GM12878 (cell line): ENCODE data around the gene MITD1. TPM values are rescaled to one million over a fixed set of nuclear protein-coding genes. Genes with fewer than 3 reads are reported as not detected.
"Not testable (repeated sequence)": the region's sequence is repeated elsewhere in the genome, so short reads cannot be mapped to it uniquely, and the experiment has no call there.

Experiments
- ATAC-seq: fragments of 200-7000 bp; cut with Tn5 transposase; 3 replicates; pipeline ENCODE4 v1.9.1; 2020; ENCODE audit warnings: mild to moderate bottlenecking, moderate library complexity
- BruUV-seq: library from RNA; stranded (reverse); fragments of 400-500 nt; replicated peaks from 2 replicates; lab custom pipeline; 2021; lab: Mats Ljungman, UMichigan
- CTCF ChIA-PET: fragments of 300-600 bp; sonication (Branson Sonifier 250); formaldehyde crosslinking; extraction: SDS; loops from one replicate; lab custom pipeline; 2021; ENCODE audit warnings: inconsistent platforms; lab: Yijun Ruan, JAX
- POLR2A ChIA-PET: fragments of 350-600 bp; formaldehyde crosslinking; extraction: SDS; loops from one replicate; lab custom pipeline; 2021; ENCODE audit warnings: inconsistent platforms; lab: Charles Lee
- RAD21 ChIA-PET: fragments of 300-600 bp; sonication (Branson Sonifier 250); formaldehyde crosslinking; loops from one replicate; lab custom pipeline; 2023; ENCODE audit warnings: antibody characterized with exemption; ENCODE audit not compliant: unreplicated experiment; lab: Charles Lee
- SMC1A ChIA-PET: fragments of 300-600 bp; sonication (Branson Sonifier 250); formaldehyde crosslinking; loops from one replicate; lab custom pipeline; 2023; ENCODE audit not compliant: unreplicated experiment, uncharacterized antibody; lab: Charles Lee
- DNase-seq: peaks from one replicate; pipeline ENCODE4 v3.0.0-alpha.2; 2011; ENCODE audit warnings: low read depth, low spot score
- FAIRE-seq: peaks from 3 replicates; lab custom pipeline; 2011; peaks lifted over from hg19 to GRCh38; lab: Jason Lieb, UNC
- H2AFZ ChIP-seq: 2 replicates; pipeline ENCODE4 v1.6.0; 2011; ENCODE audit warnings: low read depth, low read length, control low read depth; ENCODE audit not compliant: control insufficient read depth
- H3K27ac ChIP-seq: 2 replicates; pipeline ENCODE4 v1.5.1; 2011; ENCODE audit warnings: control low read depth; ENCODE audit not compliant: control insufficient read depth, insufficient read depth
- H3K27me3 ChIP-seq, 2 experiments: replicated peaks in 1 of 2; 2 replicates each; pipeline versions ENCODE4 v1.6.0 to v1.6.1; 2011; ENCODE audit warnings: low read length in 1 of 2; ENCODE audit not compliant: control insufficient read depth in 2 of 2, insufficient read depth in 2 of 2
- H3K36me3 ChIP-seq, 2 experiments: 2 replicates each; pipeline ENCODE4 v1.5.1; 2011; ENCODE audit warnings: low read length in 1 of 2; ENCODE audit not compliant: control insufficient read depth in 2 of 2, insufficient read depth in 2 of 2
- H3K4me1 ChIP-seq: 2 replicates; pipeline ENCODE4 v1.6.1; 2011; ENCODE audit warnings: mild to moderate bottlenecking, low read length, moderate library complexity, mixed read lengths; ENCODE audit not compliant: control insufficient read depth, insufficient read depth
- H3K4me2 ChIP-seq: 2 replicates; pipeline ENCODE4 v1.6.0; 2011; ENCODE audit warnings: control low read depth; ENCODE audit not compliant: control insufficient read depth, insufficient read depth
- H3K4me3 ChIP-seq: fragments of 200-600 bp; sonication (generic); 2 replicates; pipeline ENCODE4 v1.5.1; 2016
- H3K79me2 ChIP-seq: 2 replicates; pipeline ENCODE4 v1.6.0; 2011; ENCODE audit warnings: low read length; ENCODE audit not compliant: control insufficient read depth, insufficient read depth
- H3K9ac ChIP-seq: 2 replicates; pipeline ENCODE4 v1.8.0; 2011; ENCODE audit warnings: low read length, control low read depth, mixed read lengths; ENCODE audit not compliant: control insufficient read depth, insufficient read depth
- H3K9me3 ChIP-seq: replicated peaks from 3 replicates; pipeline ENCODE4 v1.5.1; 2011; ENCODE audit warnings: mild to moderate bottlenecking, low read length; ENCODE audit not compliant: control insufficient read depth, insufficient read depth
- H4K20me1 ChIP-seq: 2 replicates; pipeline ENCODE4 v1.6.0; 2011; ENCODE audit not compliant: control insufficient read depth, insufficient read depth
- BCL3 ChIP-seq: IDR thresholded peaks from 2 replicates; pipeline ENCODE4 v1.6.1; 2011; ENCODE audit warnings: borderline replicate concordance, low read depth, mild to moderate bottlenecking, moderate library complexity, low read length; ENCODE audit not compliant: insufficient read depth, poor library complexity, severe bottlenecking
- MAX ChIP-seq: IDR thresholded peaks from 2 replicates; pipeline ENCODE4 v1.6.1; 2012; ENCODE audit warnings: low read depth, low read length, improper control_type of control experiment
- WGBS: methylation state at CpG from one replicate; pipeline ENCODE4 v1.1.6; 2016; ENCODE audit warnings: low lambda C conversion rate; ENCODE audit not compliant: insufficient replicate concordance, insufficient coverage; ENCODE audit errors: missing lambda C conversion rate; 5-methylcytosine and 5-hydroxymethylcytosine counted together
- in situ Hi-C: fragments of 300-500 bp; cut with MboI; formaldehyde crosslinking; loops from 9 replicates; pipeline ENCODE4 v1.14.3; 2018; ENCODE audit warnings: mixed read lengths
- intact Hi-C: fragments of 100-400 bp; cut with micrococcal nuclease; formaldehyde crosslinking; loops from one replicate; pipeline ENCODE4 v1.14.2; 2022; ENCODE audit not compliant: unreplicated experiment
- polyA plus RNA-seq, 11 experiments: library from polyadenylated mRNA; depleted of rRNA in 4 of 11; unstranded in 6 of 11; stranded (reverse) in 5 of 11; fragments of >200 nt; fragmentation: Nextera tagmentation in 4 of 11; fragmentation: Illumina TruSeq in 1 of 11; extraction: Ambion mirVana in 4 of 11; extraction: Trizol in 1 of 11; gene quantifications; 1 replicate in 1 of 11; 2 replicates in 10 of 11; pipeline versions ENCODE4 v1.2.1 to v1.2.3, GENCODE V29; 2011 to 2016; ENCODE audit warnings: inconsistent platforms in 2 of 11, missing spikeins in 2 of 11, low read depth in 1 of 11
- total RNA-seq, 4 experiments: library from RNA; depleted of rRNA in 3 of 4; stranded (reverse); fragments of >200 nt in 3 of 4; fragmentation: Illumina TruSeq in 1 of 4; extraction: Trizol in 1 of 4; gene quantifications; 2 replicates each; pipeline versions ENCODE4 v1.2.1 to v1.2.3, GENCODE V29; 2013 to 2021

The MITD1 gene
- total and polyA plus RNA-seq, 10 of the 15 experiments (the other 5 are each of a cell fraction or from before 2014, with no cell fraction given) = 33.0 to 116 (median 63.5) TPM

- Histone ChIP-seq H3K4me2 (no peak overlapping the region), H3K4me3 (no peak overlapping the region), H3K27ac (no peak overlapping the region), H4K20me1 (no peaks in the 10 kb centered on the region), H3K9ac (no peak overlapping the region), H3K79me2 (no peaks in the 10 kb centered on the region), H3K4me1 (peaks cover 10% of the 10 kb centered on the region), H3K27me3 (no peaks in the 10 kb centered on the region), H3K36me3 (no peaks in the 10 kb centered on the region), H3K9me3 (no peaks in the 10 kb centered on the region), H2AFZ (no peak overlapping the region)
- ChIA-PET RAD21 (no interaction called here), SMC1A (interaction anchor here (0.6 to 1.5 kb wide), 4 partner anchors 16 to 61 kb away, joined by 3 read pairs; no protein-coding TSS in a partner anchor), POLR2A (no interaction called here), CTCF (no interaction called here)
- no TSS peak for BruUV-seq
- ATAC-seq (no peak), DNase-seq (no peak), FAIRE-seq (no peak)
- WGBS = 99% methylated on average over 4 of the region's 4 CpGs
- intact Hi-C loops = no loop called here
- in situ Hi-C loops = no loop called here
- TF ChIP-seq MAX = no peak
- peak; percentile 67 for TF ChIP-seq BCL3
Measured at GRCh38 chr2:99139003-99139402, 41.9 kb downstream of the MITD1 start.

GRCh38 chr2:99135044-99135556, 45.8 kb downstream of the MITD1 start:
- FAIRE-seq, H3K36me3 ChIP-seq, DNase-seq, H3K79me2 ChIP-seq, H3K4me1 ChIP-seq, BruUV-seq, in situ Hi-C loops, H3K9ac ChIP-seq, H4K20me1 ChIP-seq, H3K27me3 ChIP-seq, H3K4me2 ChIP-seq, CTCF ChIA-PET, RAD21 ChIA-PET, intact Hi-C loops, H2AFZ ChIP-seq, H3K27ac ChIP-seq, H3K9me3 ChIP-seq, POLR2A ChIA-PET, H3K4me3 ChIP-seq, ATAC-seq: not testable (repeated sequence)
- SMC1A ChIA-PET = interaction anchor here (0.7 kb wide), 1 partner anchor 8 kb away, joined by 5 read pairs; no protein-coding TSS in a partner anchor
- WGBS = 95% methylated on average over 2 of the region's 2 CpGs
